RKO (cell line): ENCODE measurements around the gene STAC.
A peak's percentile ranks its signal among the peaks of the same experiment; 100 is the strongest.

Source experiments
- DNase-seq: peaks from one replicate; pipeline ENCODE4 v3.0.0-alpha.2; 2016; ENCODE audit warnings: low spot score

Gene STAC

DNA sequence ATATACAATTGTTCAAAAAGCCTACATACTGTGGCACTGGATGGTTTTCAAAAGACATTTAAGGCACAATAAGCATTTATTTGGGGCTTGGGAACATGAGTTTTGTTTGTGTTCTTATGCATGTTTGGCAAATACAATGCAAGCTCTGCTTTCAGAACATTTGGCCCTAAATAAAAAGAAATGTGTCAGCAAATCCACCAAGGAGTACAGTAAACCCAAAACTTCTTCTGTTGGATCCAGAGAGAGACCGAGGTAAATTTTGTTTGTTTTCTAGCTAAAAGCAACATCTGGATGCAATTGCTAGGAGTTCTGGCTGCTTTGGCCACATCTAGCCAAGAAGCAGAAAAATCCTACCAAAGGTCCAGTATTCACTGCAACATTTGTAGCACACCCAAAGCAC lies 215.2 kb downstream of the STAC start:
- DNase-seq: no peak

DNA sequence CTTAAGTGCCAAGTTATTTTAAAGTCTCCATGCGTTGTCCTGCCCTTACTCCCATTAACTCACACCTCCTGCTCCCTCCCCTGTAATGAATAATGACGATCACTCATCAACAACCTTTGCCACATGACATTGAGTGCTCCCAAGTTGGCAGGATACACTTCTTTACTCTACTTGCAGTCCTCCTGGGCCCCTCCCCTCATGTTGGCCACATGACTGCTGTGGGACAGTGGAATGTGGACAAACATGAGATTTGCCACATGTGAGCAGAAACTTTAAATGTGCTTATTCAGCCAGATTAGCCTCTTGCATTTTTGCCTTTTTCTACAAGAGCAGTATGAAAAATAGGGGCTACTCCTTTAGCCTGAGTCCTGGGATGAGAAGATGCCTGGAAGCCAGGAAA lies 216.1 kb downstream of the STAC start:
- DNase-seq: no peak

DNA sequence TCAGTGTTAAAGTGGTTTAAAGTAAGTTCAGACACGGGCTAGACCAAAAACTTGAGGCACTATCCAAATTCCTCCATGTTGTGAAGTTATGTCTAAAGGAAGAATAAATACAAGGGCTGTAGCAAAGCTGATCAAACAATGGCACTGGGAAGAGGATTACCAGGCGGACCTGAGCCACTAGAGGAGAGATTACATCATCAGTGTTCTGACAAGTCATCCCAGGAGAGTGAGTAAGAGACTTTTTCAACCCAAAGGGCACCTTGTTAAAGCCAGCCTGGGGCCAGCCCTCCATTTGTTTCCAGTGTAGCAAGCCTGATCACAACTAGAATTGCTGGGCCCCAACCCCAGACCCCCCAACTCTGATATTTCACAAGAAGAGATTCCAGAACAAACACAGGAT lies 217.1 kb downstream of the STAC start:
- DNase-seq: peak; percentile 54
